HL-60 (cell line): ENCODE data around the gene FKRP.
A peak's percentile ranks its signal among the peaks of the same experiment; 100 is the strongest.
"Not testable (repeated sequence)": the region's sequence is repeated elsewhere in the genome, so short reads cannot be mapped to it uniquely, and the experiment has no call there.

Experiments used
- DNase-seq, 2 experiments: peaks; one replicate each; pipeline ENCODE4 v3.0.0-alpha.2; 2010 to 2020; ENCODE audit warnings: low read depth in 1 of 2, low spot score in 1 of 2
- H3K27ac ChIP-seq: fragments of 250-450 bp; sonication (Bioruptor Pico); replicated peaks from 2 replicates; pipeline ENCODE4 v1.5.1; 2020; ENCODE audit warnings: mild to moderate bottlenecking, moderate library complexity
- H3K27me3 ChIP-seq: fragments of 250-450 bp; sonication (Bioruptor Pico); 2 replicates; pipeline ENCODE4 v1.5.1; 2021; ENCODE audit warnings: mild to moderate bottlenecking, moderate library complexity; ENCODE audit not compliant: insufficient read depth, poor library complexity, severe bottlenecking
- H3K4me3 ChIP-seq: replicated peaks from 2 replicates; pipeline ENCODE4 v1.5.1; 2011; ENCODE audit warnings: mild to moderate bottlenecking, control low read depth, low read length; ENCODE audit not compliant: insufficient read depth
- GABPA ChIP-seq: IDR thresholded peaks from 2 replicates; pipeline ENCODE4 v1.6.1; 2012; ENCODE audit warnings: low read depth
- POLR2AphosphoS5 ChIP-seq: IDR thresholded peaks from 2 replicates; pipeline ENCODE4 v1.6.1; 2012; ENCODE audit warnings: low read depth
- SPI1 ChIP-seq: IDR thresholded peaks from 2 replicates; pipeline ENCODE4 v1.6.1; 2012; ENCODE audit warnings: low read depth, mild to moderate bottlenecking, borderline replicate concordance
- TF ChIP-seq, protein P1 (sequence below): IDR thresholded peaks from 2 replicates; pipeline ENCODE4 v1.6.1; 2012; ENCODE audit warnings: low read depth; ENCODE audit not compliant: insufficient replicate concordance
- TF ChIP-seq, protein P2 (sequence below): IDR thresholded peaks from one replicate; pipeline ENCODE4 v1.5.1; 2011; ENCODE audit warnings: low read length, control low read depth, inconsistent platforms; ENCODE audit not compliant: insufficient read depth

The FKRP gene

DNA sequence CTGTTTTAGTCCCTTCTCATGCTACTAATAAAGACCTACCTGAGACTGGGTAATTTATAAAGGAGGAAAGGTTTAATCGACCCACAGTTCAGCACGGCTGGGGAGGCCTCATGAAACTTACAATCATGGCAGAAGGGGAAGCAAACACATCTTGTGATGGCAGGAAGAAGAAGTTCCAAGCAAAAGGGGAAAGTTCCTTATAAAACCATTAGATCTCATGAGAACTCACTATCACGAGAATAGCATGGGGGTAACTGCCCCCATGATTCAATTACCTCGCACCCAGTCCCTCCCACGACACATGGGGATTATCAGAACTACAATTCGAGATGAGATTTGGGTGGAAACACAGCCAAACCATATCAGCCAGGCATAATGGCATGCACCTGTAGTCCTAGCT, 13.3 kb downstream of the FKRP start:
- Histone ChIP-seq H3K4me3 (no peak overlapping the region), H3K27me3 (no peaks in the 10 kb centered on the region), H3K27ac (no peak overlapping the region)
- DNase-seq = peak in 1 of 2 experiments; percentile 9
- TF ChIP-seq, protein P1, sequence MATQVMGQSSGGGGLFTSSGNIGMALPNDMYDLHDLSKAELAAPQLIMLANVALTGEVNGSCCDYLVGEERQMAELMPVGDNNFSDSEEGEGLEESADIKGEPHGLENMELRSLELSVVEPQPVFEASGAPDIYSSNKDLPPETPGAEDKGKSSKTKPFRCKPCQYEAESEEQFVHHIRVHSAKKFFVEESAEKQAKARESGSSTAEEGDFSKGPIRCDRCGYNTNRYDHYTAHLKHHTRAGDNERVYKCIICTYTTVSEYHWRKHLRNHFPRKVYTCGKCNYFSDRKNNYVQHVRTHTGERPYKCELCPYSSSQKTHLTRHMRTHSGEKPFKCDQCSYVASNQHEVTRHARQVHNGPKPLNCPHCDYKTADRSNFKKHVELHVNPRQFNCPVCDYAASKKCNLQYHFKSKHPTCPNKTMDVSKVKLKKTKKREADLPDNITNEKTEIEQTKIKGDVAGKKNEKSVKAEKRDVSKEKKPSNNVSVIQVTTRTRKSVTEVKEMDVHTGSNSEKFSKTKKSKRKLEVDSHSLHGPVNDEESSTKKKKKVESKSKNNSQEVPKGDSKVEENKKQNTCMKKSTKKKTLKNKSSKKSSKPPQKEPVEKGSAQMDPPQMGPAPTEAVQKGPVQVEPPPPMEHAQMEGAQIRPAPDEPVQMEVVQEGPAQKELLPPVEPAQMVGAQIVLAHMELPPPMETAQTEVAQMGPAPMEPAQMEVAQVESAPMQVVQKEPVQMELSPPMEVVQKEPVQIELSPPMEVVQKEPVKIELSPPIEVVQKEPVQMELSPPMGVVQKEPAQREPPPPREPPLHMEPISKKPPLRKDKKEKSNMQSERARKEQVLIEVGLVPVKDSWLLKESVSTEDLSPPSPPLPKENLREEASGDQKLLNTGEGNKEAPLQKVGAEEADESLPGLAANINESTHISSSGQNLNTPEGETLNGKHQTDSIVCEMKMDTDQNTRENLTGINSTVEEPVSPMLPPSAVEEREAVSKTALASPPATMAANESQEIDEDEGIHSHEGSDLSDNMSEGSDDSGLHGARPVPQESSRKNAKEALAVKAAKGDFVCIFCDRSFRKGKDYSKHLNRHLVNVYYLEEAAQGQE = no peak
- TF ChIP-seq POLR2AphosphoS5 = no peak
- TF ChIP-seq, protein P2, sequence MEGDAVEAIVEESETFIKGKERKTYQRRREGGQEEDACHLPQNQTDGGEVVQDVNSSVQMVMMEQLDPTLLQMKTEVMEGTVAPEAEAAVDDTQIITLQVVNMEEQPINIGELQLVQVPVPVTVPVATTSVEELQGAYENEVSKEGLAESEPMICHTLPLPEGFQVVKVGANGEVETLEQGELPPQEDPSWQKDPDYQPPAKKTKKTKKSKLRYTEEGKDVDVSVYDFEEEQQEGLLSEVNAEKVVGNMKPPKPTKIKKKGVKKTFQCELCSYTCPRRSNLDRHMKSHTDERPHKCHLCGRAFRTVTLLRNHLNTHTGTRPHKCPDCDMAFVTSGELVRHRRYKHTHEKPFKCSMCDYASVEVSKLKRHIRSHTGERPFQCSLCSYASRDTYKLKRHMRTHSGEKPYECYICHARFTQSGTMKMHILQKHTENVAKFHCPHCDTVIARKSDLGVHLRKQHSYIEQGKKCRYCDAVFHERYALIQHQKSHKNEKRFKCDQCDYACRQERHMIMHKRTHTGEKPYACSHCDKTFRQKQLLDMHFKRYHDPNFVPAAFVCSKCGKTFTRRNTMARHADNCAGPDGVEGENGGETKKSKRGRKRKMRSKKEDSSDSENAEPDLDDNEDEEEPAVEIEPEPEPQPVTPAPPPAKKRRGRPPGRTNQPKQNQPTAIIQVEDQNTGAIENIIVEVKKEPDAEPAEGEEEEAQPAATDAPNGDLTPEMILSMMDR = no peak
- TF ChIP-seq SPI1 = no peak
- TF ChIP-seq GABPA = no peak

DNA sequence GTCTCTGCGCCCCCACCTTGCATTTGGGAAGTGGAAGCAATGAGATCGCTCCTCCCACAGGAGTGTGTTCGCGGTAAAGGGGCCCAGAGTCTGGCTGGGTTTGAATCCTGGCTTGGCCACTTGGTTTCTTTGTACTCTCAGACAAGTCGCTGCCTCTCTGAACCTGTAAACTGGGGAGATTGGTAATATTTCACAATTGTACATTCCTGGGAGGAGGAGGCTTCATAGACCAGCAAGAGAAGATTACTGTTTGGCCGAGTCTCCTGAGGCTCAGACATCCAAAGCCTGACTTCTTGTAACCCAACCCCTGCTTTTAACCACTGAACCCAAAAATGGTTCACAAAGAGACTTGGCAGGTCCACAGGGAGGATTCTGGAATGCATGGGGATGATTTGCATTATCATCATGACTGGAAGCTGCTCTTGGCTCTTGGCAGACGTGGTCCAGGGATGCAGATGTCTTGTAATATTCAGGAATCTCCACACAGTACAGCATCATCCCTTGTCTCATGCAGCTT, 14.0 kb downstream of the FKRP start:
- TF ChIP-seq, protein P2 = no peak
- Histone ChIP-seq H3K27me3 (no peaks in the 10 kb centered on the region), H3K27ac (no peak overlapping the region), H3K4me3 (no peak overlapping the region)
- DNase-seq = no peak

DNA sequence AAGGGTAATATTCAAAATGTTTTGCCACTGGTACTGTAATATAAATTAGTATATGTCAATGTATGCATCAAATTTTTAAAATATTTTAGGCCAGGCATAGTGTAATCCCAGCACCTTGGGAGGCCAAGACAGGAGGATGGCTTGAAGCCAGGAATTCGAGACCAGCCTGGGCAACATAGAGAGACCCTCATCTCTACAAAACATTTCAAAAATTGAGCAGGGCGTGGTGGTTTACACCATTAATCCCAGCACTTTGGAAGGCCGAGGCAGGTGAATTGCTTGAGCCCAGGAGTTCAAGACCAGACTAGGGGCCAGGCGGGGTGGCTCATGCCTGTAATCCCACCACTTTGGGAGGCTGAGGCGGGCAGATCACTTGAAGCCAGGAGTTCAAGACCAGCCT, 14.5 kb downstream of the FKRP start:
- TF ChIP-seq, protein P2 = no peak
- TF ChIP-seq POLR2AphosphoS5 = no peak
- TF ChIP-seq, protein P1 = no peak
- no peak for TF ChIP-seq GABPA
- TF ChIP-seq SPI1 = no peak
- Histone ChIP-seq H3K27me3 (no peaks in the 10 kb centered on the region), H3K27ac (no peak overlapping the region), H3K4me3 (no peak overlapping the region)
- no peak for DNase-seq

DNA sequence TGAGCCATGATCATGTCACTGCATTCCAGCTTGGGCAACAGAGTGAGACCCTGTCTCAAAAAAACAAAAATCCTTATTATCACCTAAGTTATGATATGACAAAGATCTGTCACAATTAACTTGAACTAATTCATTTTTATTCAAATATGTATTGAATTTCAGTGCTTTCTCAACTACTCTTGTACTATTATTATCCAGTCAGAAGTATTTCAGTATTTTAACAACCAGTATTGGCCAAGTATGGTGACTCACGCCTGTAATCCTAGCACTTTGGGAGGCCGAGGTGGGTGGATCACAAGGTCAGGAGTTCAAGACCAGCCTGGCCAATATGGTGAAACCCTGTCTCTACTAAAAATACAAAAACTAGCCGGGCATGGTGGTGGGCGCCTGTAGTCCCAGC, 15.0 kb downstream of the FKRP start:
- H3K4me3 ChIP-seq, DNase-seq, H3K27me3 ChIP-seq, H3K27ac ChIP-seq: not testable (repeated sequence)
